Heart left ventricle (tissue), 13 donors: ENCODE measurements around the gene BSND.

Experiments used
- POLR2A ChIP-seq, 2 donors: fragments of 450-650 bp; IDR thresholded peaks; one replicate each; pipeline ENCODE4 v1.6.1; 2017; ENCODE audit warnings: antibody characterized with exemption in 2 of 2, mild to moderate bottlenecking in 2 of 2, moderate library complexity in 2 of 2
- TF ChIP-seq, protein P1 (sequence below), 12 donors: fragments of 200-600 bp; sonication (generic) in 4 of 12; IDR thresholded peaks; one replicate each; pipeline versions ENCODE4 v1.5.0 to v1.8.0; 2018 to 2022; ENCODE audit warnings: antibody characterized with exemption in 12 of 12, mild to moderate bottlenecking in 5 of 12
- donor health status: ischemic (EF 13 %, LVEDD 7.1; RV severe dilation, severe dysfunction).
- donor health status: DM: no; HTN: yes; CAD: no.
- donor health status: DM: no; HTN: no; CAD: no.
- donor health status: ischemic (EF 25% LVEDD 6.9; RV normal size, moderate dysfunction).
- donor health status: ischemic (EF 25% LVEDD 5.7; RV mildly dilated, moderate dysfunction).
- donor health status: ischemic (EF 35%, LVEDD 5.7; RV mildly dilated, moderate dysfunction).
- donor health status: nonischemic (EF 11% LVEDD 7.7; RV severe dilation, severe dysfunction).
- donor health status: DM: yes; HTN: yes; CAD: no.
- donor health status: PGD.
- donor health status: ischemic (EF 29% LVEDD 5.4; RV normal size, mild dysfunction).
- donor health status: nonischemic (EF 23%, LVEDD 6.1; RV moderate dilation, normal function).

DNA sequence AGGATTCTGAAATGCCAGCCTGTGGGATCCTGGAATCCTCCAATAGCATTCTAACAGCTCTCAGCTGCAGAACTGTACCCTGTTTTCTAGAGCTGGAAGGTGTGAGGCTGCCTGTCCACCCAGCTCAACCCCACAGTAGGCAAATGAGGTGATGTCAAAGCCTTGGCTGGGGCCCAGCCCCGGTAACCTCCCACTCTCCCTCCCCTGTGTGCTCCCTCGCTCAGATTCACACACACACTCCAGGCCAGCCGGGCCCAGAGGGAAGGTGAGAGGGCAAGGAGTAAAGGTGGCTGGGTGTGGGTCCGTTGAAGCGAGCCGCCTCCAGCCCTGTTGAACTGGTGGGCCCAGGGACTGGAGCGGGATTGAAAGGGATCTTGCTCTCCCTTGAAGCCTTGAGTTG, at the start of gene BSND:
- no peak for TF ChIP-seq POLR2A (IDR thresholded peaks at IDR 0.05)
- TF ChIP-seq, protein P1, sequence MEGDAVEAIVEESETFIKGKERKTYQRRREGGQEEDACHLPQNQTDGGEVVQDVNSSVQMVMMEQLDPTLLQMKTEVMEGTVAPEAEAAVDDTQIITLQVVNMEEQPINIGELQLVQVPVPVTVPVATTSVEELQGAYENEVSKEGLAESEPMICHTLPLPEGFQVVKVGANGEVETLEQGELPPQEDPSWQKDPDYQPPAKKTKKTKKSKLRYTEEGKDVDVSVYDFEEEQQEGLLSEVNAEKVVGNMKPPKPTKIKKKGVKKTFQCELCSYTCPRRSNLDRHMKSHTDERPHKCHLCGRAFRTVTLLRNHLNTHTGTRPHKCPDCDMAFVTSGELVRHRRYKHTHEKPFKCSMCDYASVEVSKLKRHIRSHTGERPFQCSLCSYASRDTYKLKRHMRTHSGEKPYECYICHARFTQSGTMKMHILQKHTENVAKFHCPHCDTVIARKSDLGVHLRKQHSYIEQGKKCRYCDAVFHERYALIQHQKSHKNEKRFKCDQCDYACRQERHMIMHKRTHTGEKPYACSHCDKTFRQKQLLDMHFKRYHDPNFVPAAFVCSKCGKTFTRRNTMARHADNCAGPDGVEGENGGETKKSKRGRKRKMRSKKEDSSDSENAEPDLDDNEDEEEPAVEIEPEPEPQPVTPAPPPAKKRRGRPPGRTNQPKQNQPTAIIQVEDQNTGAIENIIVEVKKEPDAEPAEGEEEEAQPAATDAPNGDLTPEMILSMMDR (IDR thresholded peaks at IDR 0.05): no peak
